Measurements from ENCODE around the gene C6orf89. TPM values are rescaled to one million over a fixed set of nuclear protein-coding genes. Genes with fewer than 3 reads are reported as not detected.

The C6orf89 gene
- polyA plus RNA-seq, 1 donor (not counting 4 experiments of a cell fraction or from before 2014, with no cell fraction given): 29.0 TPM

- TF ChIP-seq CTCF (optimal IDR thresholded peaks at IDR 0.05 in 1 of 3, IDR thresholded peaks at IDR 0.05 in 1 of 3, conservative IDR thresholded peaks at IDR 0.05 in 1 of 3; ENCODE audit: extremely low read depth in 1 of 3, insufficient read depth in 2 of 3, low read length in 3 of 3): no peak
- TF ChIP-seq EZH2 (IDR thresholded peaks at IDR 0.05; ENCODE audit: low read length): no peak
- dilution Hi-C loops (cut with MboI; ENCODE audit: extremely low pct_ligation_motif_present, low sequenced_read_pairs): no loop called here
- H4K20me1 ChIP-seq (ENCODE audit: control insufficient read depth, extremely low read depth, insufficient read depth, low read length): no peaks in the 10 kb centered on the region
- peaks cover 7 to 19% of the 10 kb centered on the region in 2 experiments for H3K36me3 ChIP-seq (ENCODE audit: control insufficient read depth in 2 of 2, extremely low read depth in 1 of 2, insufficient read depth in 2 of 2, low read length in 2 of 2)
- H3K9ac ChIP-seq (ENCODE audit: control insufficient read depth, extremely low read depth, insufficient read depth, low read length): no peak overlapping the region
- H3K79me2 ChIP-seq (ENCODE audit: control insufficient read depth, insufficient read depth, low read length): peaks cover 17% of the 10 kb centered on the region
- no peak overlapping the region for H3K27ac ChIP-seq (ENCODE audit: control insufficient read depth, insufficient read depth, low read length)
- no peaks in the 10 kb centered on the region for H3K9me3 ChIP-seq (ENCODE audit: control insufficient read depth, low read depth, low read length)
- H3K4me3 ChIP-seq (ENCODE audit: control insufficient read depth in 2 of 3, extremely low read depth in 1 of 3, insufficient read depth in 2 of 3, low read depth in 1 of 3, low read length in 3 of 3): no peak overlapping the region
- H3K4me1 ChIP-seq (ENCODE audit: control insufficient read depth, extremely low read depth, insufficient read depth, low read length): peaks cover 12% of the 10 kb centered on the region
- no peaks in the 10 kb centered on the region for H3K9me1 ChIP-seq (ENCODE audit: control insufficient read depth, extremely low read depth, insufficient read depth, low read length)
- H3K27me3 ChIP-seq (ENCODE audit: control insufficient read depth, extremely low read depth, insufficient read depth, low read length): no peaks in the 10 kb centered on the region
- FAIRE-seq: no peak
- H3K4me2 ChIP-seq (ENCODE audit: control insufficient read depth, extremely low read depth, insufficient read depth, low read depth, low read length): no peak overlapping the region
- no peak for DNase-seq (ENCODE audit: low read depth, low spot score)
- no peak overlapping the region for H2AFZ ChIP-seq (ENCODE audit: control insufficient read depth, low read length)
Observed at GRCh38 chr6:36856277-36856676, 29.5 kb upstream of the C6orf89 start.

- H3K79me2 ChIP-seq (ENCODE audit: control insufficient read depth, insufficient read depth, low read length): peaks cover 17% of the 10 kb centered on the region
- FAIRE-seq: no peak
- no peaks in the 10 kb centered on the region for H3K27me3 ChIP-seq (ENCODE audit: control insufficient read depth, extremely low read depth, insufficient read depth, low read length)
- no peaks in the 10 kb centered on the region for H4K20me1 ChIP-seq (ENCODE audit: control insufficient read depth, extremely low read depth, insufficient read depth, low read length)
- no peak overlapping the region for H3K4me3 ChIP-seq (ENCODE audit: control insufficient read depth in 2 of 3, extremely low read depth in 1 of 3, insufficient read depth in 2 of 3, low read depth in 1 of 3, low read length in 3 of 3)
- H3K4me1 ChIP-seq (ENCODE audit: control insufficient read depth, extremely low read depth, insufficient read depth, low read length): peaks cover 18% of the 10 kb centered on the region
- H3K9me1 ChIP-seq (ENCODE audit: control insufficient read depth, extremely low read depth, insufficient read depth, low read length): no peaks in the 10 kb centered on the region
- dilution Hi-C loops (cut with MboI; ENCODE audit: extremely low pct_ligation_motif_present, low sequenced_read_pairs): no loop called here
- H3K36me3 ChIP-seq (ENCODE audit: control insufficient read depth in 2 of 2, extremely low read depth in 1 of 2, insufficient read depth in 2 of 2, low read length in 2 of 2): peaks cover 7 to 19% of the 10 kb centered on the region in 2 experiments
- DNase-seq (ENCODE audit: low read depth, low spot score): no peak
- no peak overlapping the region for H3K9ac ChIP-seq (ENCODE audit: control insufficient read depth, extremely low read depth, insufficient read depth, low read length)
- H3K4me2 ChIP-seq (ENCODE audit: control insufficient read depth, extremely low read depth, insufficient read depth, low read depth, low read length): no peak overlapping the region
- H2AFZ ChIP-seq (ENCODE audit: control insufficient read depth, low read length): no peak overlapping the region
- no peak for TF ChIP-seq CTCF (optimal IDR thresholded peaks at IDR 0.05 in 1 of 3, IDR thresholded peaks at IDR 0.05 in 1 of 3, conservative IDR thresholded peaks at IDR 0.05 in 1 of 3; ENCODE audit: extremely low read depth in 1 of 3, insufficient read depth in 2 of 3, low read length in 3 of 3)
- no peak for TF ChIP-seq EZH2 (IDR thresholded peaks at IDR 0.05; ENCODE audit: low read length)
- H3K27ac ChIP-seq (ENCODE audit: control insufficient read depth, insufficient read depth, low read length): no peak overlapping the region
- H3K9me3 ChIP-seq (ENCODE audit: control insufficient read depth, low read depth, low read length): no peaks in the 10 kb centered on the region
Observed at GRCh38 chr6:36857325-36857724, 28.4 kb upstream of the C6orf89 start.

All from keratinocyte (primary cell).